ENCODE data around the gene ARPC5L. TPM values are rescaled to one million over a fixed set of nuclear protein-coding genes. Genes with fewer than 3 reads are reported as not detected.

Gene ARPC5L
- total and polyA plus RNA-seq, 2 experiments from 2014 or later = 35.9 to 87.3 TPM

DNA sequence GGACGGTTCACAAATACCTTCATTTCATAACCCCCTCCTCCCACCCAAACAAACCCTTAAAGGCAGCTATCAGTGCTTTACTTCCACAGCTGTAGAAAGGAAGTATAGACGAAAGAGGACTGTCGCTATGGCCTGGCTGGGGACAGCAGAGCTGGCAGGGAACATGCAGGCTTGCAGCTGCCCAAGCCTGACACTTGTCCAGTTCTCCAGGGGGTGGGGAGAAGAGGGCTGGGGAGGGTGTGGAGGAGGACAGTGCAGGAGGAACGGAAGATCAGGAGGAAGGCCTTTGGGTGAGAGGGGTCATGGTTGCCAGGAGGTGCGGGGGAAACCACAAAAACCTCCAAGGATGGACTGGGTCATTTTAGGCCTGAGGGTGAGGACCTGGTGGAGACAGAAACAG, 25.9 kb downstream of the ARPC5L start:
- no peaks in the 10 kb centered on the region; the same call in 2 of the 3 replicates for H3K9me3 Mint-ChIP-seq
- Histone ChIP-seq H3K9me2 (ENCODE audit: insufficient read depth) (no peaks in the 10 kb centered on the region), H4K20me1 (replicated peaks; ENCODE audit: insufficient read depth) (0 out of 2 replicates have a peak, but pooled peaks cover 1% of the 10 kb centered on the region), H3K4me3 (no peak overlapping the region), H3K4me2 (no peak overlapping the region), H3F3A (replicated peaks; ENCODE audit: low read depth) (0 out of 2 replicates have a peak, but pooled peaks cover under 1% of the 10 kb centered on the region), H3K79me2 (replicated peaks; ENCODE audit: insufficient read depth) (no peaks in the 10 kb centered on the region), H3K27ac (ENCODE audit: low read depth) (no peak overlapping the region), H3K27me3 (ENCODE audit: insufficient read depth) (no peaks in the 10 kb centered on the region), H3K4me1 (ENCODE audit: insufficient read depth) (no peaks in the 10 kb centered on the region), H2AFZ (no peak overlapping the region), H3K36me3 (ENCODE audit: insufficient read depth) (0 out of 2 replicates have a peak, but pooled peaks cover 5% of the 10 kb centered on the region)
- ATAC-seq (no peak), DNase-seq (ENCODE audit: low spot score) (no peak)
- no peaks in the 10 kb centered on the region; the same call in 2 of the 3 replicates for H3K36me3 Mint-ChIP-seq (ENCODE audit: low read depth)
- no peak overlapping the region for H3K4me3 Mint-ChIP-seq
- TF ChIP-seq CREB1 (CRISPR knock-in tag; IDR thresholded peaks at IDR 0.05; ENCODE audit: low read depth) = no peak
- TF ChIP-seq EZH2phosphoT487 (IDR thresholded peaks at IDR 0.05; ENCODE audit: unreplicated experiment) = no peak
- no peak for TF ChIP-seq ZNF114 (CRISPR knock-in tag; IDR thresholded peaks at IDR 0.05)
- TF ChIP-seq EZH2 (IDR thresholded peaks at IDR 0.05; ENCODE audit: low read depth, unreplicated experiment) = no peak
- TF ChIP-seq STAT1 (IDR thresholded peaks at IDR 0.05; ENCODE audit: unreplicated experiment) = no peak
- TF ChIP-seq, protein P1, sequence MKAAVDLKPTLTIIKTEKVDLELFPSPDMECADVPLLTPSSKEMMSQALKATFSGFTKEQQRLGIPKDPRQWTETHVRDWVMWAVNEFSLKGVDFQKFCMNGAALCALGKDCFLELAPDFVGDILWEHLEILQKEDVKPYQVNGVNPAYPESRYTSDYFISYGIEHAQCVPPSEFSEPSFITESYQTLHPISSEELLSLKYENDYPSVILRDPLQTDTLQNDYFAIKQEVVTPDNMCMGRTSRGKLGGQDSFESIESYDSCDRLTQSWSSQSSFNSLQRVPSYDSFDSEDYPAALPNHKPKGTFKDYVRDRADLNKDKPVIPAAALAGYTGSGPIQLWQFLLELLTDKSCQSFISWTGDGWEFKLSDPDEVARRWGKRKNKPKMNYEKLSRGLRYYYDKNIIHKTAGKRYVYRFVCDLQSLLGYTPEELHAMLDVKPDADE (IDR thresholded peaks at IDR 0.05) = no peak
- TF ChIP-seq, protein P2, sequence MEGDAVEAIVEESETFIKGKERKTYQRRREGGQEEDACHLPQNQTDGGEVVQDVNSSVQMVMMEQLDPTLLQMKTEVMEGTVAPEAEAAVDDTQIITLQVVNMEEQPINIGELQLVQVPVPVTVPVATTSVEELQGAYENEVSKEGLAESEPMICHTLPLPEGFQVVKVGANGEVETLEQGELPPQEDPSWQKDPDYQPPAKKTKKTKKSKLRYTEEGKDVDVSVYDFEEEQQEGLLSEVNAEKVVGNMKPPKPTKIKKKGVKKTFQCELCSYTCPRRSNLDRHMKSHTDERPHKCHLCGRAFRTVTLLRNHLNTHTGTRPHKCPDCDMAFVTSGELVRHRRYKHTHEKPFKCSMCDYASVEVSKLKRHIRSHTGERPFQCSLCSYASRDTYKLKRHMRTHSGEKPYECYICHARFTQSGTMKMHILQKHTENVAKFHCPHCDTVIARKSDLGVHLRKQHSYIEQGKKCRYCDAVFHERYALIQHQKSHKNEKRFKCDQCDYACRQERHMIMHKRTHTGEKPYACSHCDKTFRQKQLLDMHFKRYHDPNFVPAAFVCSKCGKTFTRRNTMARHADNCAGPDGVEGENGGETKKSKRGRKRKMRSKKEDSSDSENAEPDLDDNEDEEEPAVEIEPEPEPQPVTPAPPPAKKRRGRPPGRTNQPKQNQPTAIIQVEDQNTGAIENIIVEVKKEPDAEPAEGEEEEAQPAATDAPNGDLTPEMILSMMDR (conservative IDR thresholded peaks at IDR 0.05; ENCODE audit: low read depth in 2 of 2) = no peak
- TF ChIP-seq POLR2AphosphoS5 (IDR thresholded peaks at IDR 0.05; ENCODE audit: low read depth) = no peak
- H3K27me3 Mint-ChIP-seq (ENCODE audit: insufficient read depth, low read depth, poor library complexity) = peaks cover 8% of the 10 kb centered on the region
- H3K4me1 Mint-ChIP-seq = peaks cover 18% of the 10 kb centered on the region
- no peak overlapping the region for H3K27ac Mint-ChIP-seq

DNA sequence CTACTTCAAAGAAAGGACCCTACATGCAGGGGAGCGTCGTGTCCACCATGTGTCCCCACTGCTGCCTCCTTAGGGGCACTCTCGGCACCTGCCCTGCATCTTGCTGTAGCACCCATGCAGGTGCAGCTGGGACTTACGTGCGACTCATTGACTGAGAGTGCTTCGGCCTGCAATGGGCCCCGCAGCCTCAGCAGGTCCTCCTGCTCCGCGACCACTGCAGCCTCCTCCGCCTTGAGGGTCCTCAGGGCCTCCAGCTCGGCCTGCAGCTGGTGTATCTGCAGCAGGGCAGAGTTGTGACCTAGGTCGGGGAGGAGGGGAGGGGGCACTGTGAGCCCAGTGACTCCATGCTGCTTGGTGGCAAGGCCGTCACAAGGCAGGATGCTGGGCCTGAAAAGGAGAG, 27.1 kb downstream of the ARPC5L start:
- Histone ChIP-seq H3K4me3 (no peak overlapping the region), H4K20me1 (replicated peaks; ENCODE audit: insufficient read depth) (no peaks in the 10 kb centered on the region), H3K79me2 (replicated peaks; ENCODE audit: insufficient read depth) (no peaks in the 10 kb centered on the region), H2AFZ (no peak overlapping the region), H3K36me3 (ENCODE audit: insufficient read depth) (0 out of 2 replicates have a peak, but pooled peaks cover 5% of the 10 kb centered on the region), H3K4me1 (ENCODE audit: insufficient read depth) (peaks cover 3% of the 10 kb centered on the region; the same call in 1 of the 2 replicates), H3K4me2 (no peak overlapping the region), H3K9me2 (ENCODE audit: insufficient read depth) (no peaks in the 10 kb centered on the region), H3F3A (replicated peaks; ENCODE audit: low read depth) (no peaks in the 10 kb centered on the region), H3K27ac (ENCODE audit: low read depth) (no peak overlapping the region), H3K27me3 (ENCODE audit: insufficient read depth) (no peaks in the 10 kb centered on the region)
- Mint-ChIP-seq H3K9me3 (no peaks in the 10 kb centered on the region; the same call in 2 of the 3 replicates), H3K27me3 (ENCODE audit: insufficient read depth, low read depth, poor library complexity) (peaks cover 8% of the 10 kb centered on the region), H3K4me1 (peaks cover 19% of the 10 kb centered on the region), H3K4me3 (no peak overlapping the region), H3K27ac (no peak overlapping the region), H3K36me3 (ENCODE audit: low read depth) (no peaks in the 10 kb centered on the region; the same call in 2 of the 3 replicates)
- DNase-seq (ENCODE audit: low spot score) (no peak), ATAC-seq (no peak)
- TF ChIP-seq ZNF331 (CRISPR knock-in tag; IDR thresholded peaks at IDR 0.05; ENCODE audit: low read depth) = no peak
- TF ChIP-seq JUNB (IDR thresholded peaks at IDR 0.05; ENCODE audit: unreplicated experiment) = no peak
- TF ChIP-seq CREB1 (CRISPR knock-in tag; IDR thresholded peaks at IDR 0.05; ENCODE audit: low read depth) = no peak
- TF ChIP-seq ZNF114 (CRISPR knock-in tag; IDR thresholded peaks at IDR 0.05) = no peak
- TF ChIP-seq EZH2 (IDR thresholded peaks at IDR 0.05; ENCODE audit: low read depth, unreplicated experiment) = no peak
- TF ChIP-seq, protein P1 (IDR thresholded peaks at IDR 0.05) = no peak
- TF ChIP-seq POLR2AphosphoS5 (IDR thresholded peaks at IDR 0.05; ENCODE audit: low read depth) = no peak
- TF ChIP-seq NANOG (IDR thresholded peaks at IDR 0.05; ENCODE audit: borderline replicate concordance) = no peak

Data from GM23338 (cell line).